ENCODE results near the gene WWC1.

DNA sequence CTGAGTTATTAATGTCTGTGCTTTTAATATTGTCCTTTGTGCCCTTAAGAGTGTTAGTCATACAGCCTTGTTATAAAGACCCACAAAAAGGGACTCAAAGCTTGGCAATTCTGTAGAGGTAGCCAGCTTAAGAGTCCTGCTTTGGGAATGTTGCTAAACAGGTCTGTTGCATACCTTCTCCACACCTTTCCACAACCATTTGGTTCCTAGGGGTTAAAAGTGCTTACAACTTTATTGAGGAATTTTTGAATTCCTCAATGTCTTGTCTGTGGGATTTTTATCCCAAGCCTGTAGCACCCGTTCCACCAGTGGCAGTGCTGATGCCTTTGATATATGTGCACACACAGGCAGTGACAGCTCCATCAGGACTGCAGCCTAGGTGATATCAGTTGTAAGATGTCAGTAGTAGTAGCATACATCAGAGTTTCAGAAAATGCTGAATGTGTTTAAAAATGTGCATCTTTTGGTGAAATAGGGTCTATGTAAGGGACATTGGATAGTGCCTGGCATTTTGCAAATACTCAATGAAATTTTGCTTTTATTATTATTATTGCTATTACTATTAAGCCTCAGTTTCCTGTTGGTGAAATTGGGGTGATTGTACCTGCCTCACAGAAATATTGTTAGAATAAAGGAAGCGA is 68.5 kb downstream of the WWC1 start:
- TF ChIP-seq, protein P1, sequence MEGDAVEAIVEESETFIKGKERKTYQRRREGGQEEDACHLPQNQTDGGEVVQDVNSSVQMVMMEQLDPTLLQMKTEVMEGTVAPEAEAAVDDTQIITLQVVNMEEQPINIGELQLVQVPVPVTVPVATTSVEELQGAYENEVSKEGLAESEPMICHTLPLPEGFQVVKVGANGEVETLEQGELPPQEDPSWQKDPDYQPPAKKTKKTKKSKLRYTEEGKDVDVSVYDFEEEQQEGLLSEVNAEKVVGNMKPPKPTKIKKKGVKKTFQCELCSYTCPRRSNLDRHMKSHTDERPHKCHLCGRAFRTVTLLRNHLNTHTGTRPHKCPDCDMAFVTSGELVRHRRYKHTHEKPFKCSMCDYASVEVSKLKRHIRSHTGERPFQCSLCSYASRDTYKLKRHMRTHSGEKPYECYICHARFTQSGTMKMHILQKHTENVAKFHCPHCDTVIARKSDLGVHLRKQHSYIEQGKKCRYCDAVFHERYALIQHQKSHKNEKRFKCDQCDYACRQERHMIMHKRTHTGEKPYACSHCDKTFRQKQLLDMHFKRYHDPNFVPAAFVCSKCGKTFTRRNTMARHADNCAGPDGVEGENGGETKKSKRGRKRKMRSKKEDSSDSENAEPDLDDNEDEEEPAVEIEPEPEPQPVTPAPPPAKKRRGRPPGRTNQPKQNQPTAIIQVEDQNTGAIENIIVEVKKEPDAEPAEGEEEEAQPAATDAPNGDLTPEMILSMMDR (IDR thresholded peaks at IDR 0.05): no peak
- TF ChIP-seq POLR2AphosphoS5 (IDR thresholded peaks at IDR 0.05) (peak; percentile 38), POLR2A (IDR thresholded peaks at IDR 0.05) (no peak)
